ENCODE results near the gene CYP27A1. TPM values are rescaled to one million over a fixed set of nuclear protein-coding genes. Genes with fewer than 3 reads are reported as not detected.

CYP27A1 gene
- total RNA-seq, 1 donor from 2014 or later = 180 TPM

- H3K36me3 ChIP-seq = no peaks in the 10 kb centered on the region
- DNase-seq = no peak
- intact Hi-C loops (cut with DNase I) = no loop called here
- H3K27me3 ChIP-seq = no peaks in the 10 kb centered on the region
- H3K4me3 ChIP-seq = no peak overlapping the region
- no peak for TF ChIP-seq CTCF (IDR thresholded peaks at IDR 0.05)
- no peaks in the 10 kb centered on the region for H3K9me3 ChIP-seq
- no peak for ATAC-seq
- H3K27ac ChIP-seq = no peak overlapping the region
- peaks cover 8% of the 10 kb centered on the region for H3K4me1 ChIP-seq
Measured at GRCh38 chr2:218777276-218777990, 4.5 kb upstream of the CYP27A1 start.

GRCh38 chr2:218780046-218780445 is 1.9 kb upstream of the CYP27A1 start:
- Histone ChIP-seq H3K4me1 (peaks cover 8% of the 10 kb centered on the region), H3K36me3 (no peaks in the 10 kb centered on the region), H3K27me3 (no peaks in the 10 kb centered on the region), H3K27ac (no peak overlapping the region), H3K9me3 (no peaks in the 10 kb centered on the region), H3K4me3 (no peak overlapping the region)
- intact Hi-C loops (cut with DNase I) = no loop called here
- ATAC-seq (no peak), DNase-seq (no peak)
- TF ChIP-seq CTCF (IDR thresholded peaks at IDR 0.05) = no peak

GRCh38 chr2:218780851-218781690 is 876 bp upstream of the CYP27A1 start:
- Histone ChIP-seq H3K4me1 (peaks cover 8% of the 10 kb centered on the region), H3K4me3 (peak overlapping the region; percentile 72), H3K27me3 (no peaks in the 10 kb centered on the region), H3K36me3 (no peaks in the 10 kb centered on the region), H3K27ac (peak overlapping the region; percentile 89), H3K9me3 (no peaks in the 10 kb centered on the region)
- TF ChIP-seq CTCF (IDR thresholded peaks at IDR 0.05) = no peak
- intact Hi-C loops (cut with DNase I) = no loop called here
- DNase-seq = peak; percentile 68
- no peak for ATAC-seq

GRCh38 chr2:218782528-218782844 is 539 bp downstream of the CYP27A1 start:
- TF ChIP-seq CTCF (IDR thresholded peaks at IDR 0.05) = no peak
- intact Hi-C loops (cut with DNase I) = no loop called here
- Histone ChIP-seq H3K36me3 (no peaks in the 10 kb centered on the region), H3K9me3 (no peaks in the 10 kb centered on the region), H3K27me3 (no peaks in the 10 kb centered on the region), H3K27ac (peak overlapping the region; percentile 89), H3K4me3 (peak overlapping the region; percentile 72), H3K4me1 (peaks cover 8% of the 10 kb centered on the region)
- ATAC-seq (peak; percentile 8), DNase-seq (no peak)

- Histone ChIP-seq H3K4me3 (peak overlapping the region; percentile 72), H3K36me3 (no peaks in the 10 kb centered on the region), H3K9me3 (no peaks in the 10 kb centered on the region), H3K27ac (peak overlapping the region; percentile 89), H3K4me1 (peaks cover 8% of the 10 kb centered on the region), H3K27me3 (no peaks in the 10 kb centered on the region)
- peak; percentile 67 for DNase-seq
- ATAC-seq = peak; percentile 50
- intact Hi-C loops (cut with DNase I) = no loop called here
- TF ChIP-seq CTCF (IDR thresholded peaks at IDR 0.05) = no peak
Measured at GRCh38 chr2:218783688-218784087, 1.7 kb downstream of the CYP27A1 start.

Measured in upper lobe of right lung (tissue), 1 donor.